ENCODE data around the gene MYO7A.
A peak's percentile ranks its signal among the peaks of the same experiment; 100 is the strongest.

MYO7A gene

GRCh38 chr11:77147668-77148321 is 19.7 kb downstream of the MYO7A start:
- DNase-seq = no peak

- no peak for DNase-seq
These were observed 21.1 kb downstream of the MYO7A start for GRCh38 chr11:77148963-77149715.

GRCh38 chr11:77149716-77150392 is 21.8 kb downstream of the MYO7A start:
- no peak for DNase-seq

- DNase-seq = no peak
These were observed 22.8 kb downstream of the MYO7A start for GRCh38 chr11:77150836-77151235.

- peak; percentile 80 for DNase-seq
These were observed 23.9 kb downstream of the MYO7A start for GRCh38 chr11:77151804-77152509.

GRCh38 chr11:77152846-77153245 is 24.8 kb downstream of the MYO7A start:
- DNase-seq = no peak

GRCh38 chr11:77153276-77154185 is 25.5 kb downstream of the MYO7A start:
- no peak for DNase-seq

GRCh38 chr11:77154381-77155081 is 26.5 kb downstream of the MYO7A start:
- peak; percentile 42 for DNase-seq

- DNase-seq = no peak
These were observed 27.0 kb downstream of the MYO7A start for GRCh38 chr11:77155082-77155475.

GRCh38 chr11:77155556-77156130 is 27.6 kb downstream of the MYO7A start:
- DNase-seq = no peak

GRCh38 chr11:77156396-77157195 is 28.6 kb downstream of the MYO7A start:
- no peak for DNase-seq

GRCh38 chr11:77158041-77158695 is 30.1 kb downstream of the MYO7A start:
- DNase-seq = no peak

- DNase-seq = no peak
These were observed 31.3 kb downstream of the MYO7A start for GRCh38 chr11:77159219-77159936.

GRCh38 chr11:77159937-77160495 is 32.0 kb downstream of the MYO7A start:
- no peak for DNase-seq

GRCh38 chr11:77163271-77163670 is 35.2 kb downstream of the MYO7A start:
- no peak for DNase-seq

- DNase-seq = no peak
These were observed 37.0 kb downstream of the MYO7A start for GRCh38 chr11:77165066-77165465.

- no peak for DNase-seq
These were observed 38.0 kb downstream of the MYO7A start for GRCh38 chr11:77166021-77166420.

- no peak for DNase-seq
These were observed 39.1 kb downstream of the MYO7A start for GRCh38 chr11:77167111-77167626.
